Stimulated activated CD4-positive, alpha-beta T cell treated with anti-CD3 and anti-CD28 coated beads, Interleukin-4, amount 100 ng/mL, for 4 hours (primary cell): Measurements from ENCODE around the gene STAM.

Experiments used
- DNase-seq, 2 experiments: peaks; one replicate each; pipeline ENCODE4 v3.0.0-alpha.2; 2020

STAM gene

DNA sequence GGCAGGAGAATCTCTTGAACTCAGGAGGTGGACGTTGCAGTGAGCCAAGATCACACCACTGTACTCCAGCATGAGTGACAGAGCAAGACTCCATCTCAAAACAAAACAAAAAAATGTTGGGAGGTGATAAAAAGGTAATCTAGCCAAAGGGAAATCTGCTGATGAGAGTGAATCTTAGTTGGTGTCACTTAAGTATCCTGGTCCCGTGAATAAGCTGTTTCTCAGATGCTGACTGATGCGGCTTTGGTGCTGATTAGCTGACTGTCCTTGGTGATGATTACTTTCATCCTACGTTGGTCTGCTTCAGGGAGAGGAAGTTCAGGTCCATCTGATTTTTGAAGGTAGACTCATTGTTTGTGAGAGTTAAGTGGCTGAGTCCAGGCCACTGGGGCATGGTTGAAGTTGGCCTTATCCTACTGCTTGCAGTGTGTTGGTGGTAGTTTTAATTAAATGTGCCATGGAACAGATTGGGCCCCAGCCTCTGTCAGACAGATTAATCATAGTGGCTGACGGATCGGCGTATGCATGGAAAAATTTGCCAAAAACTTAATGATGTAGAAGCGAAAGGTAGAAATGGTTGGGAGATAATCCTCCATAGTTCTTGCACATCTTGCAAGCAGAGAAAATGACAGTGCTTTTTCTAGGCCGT is 90.6 kb downstream of the STAM start:
- no peak for DNase-seq

DNA sequence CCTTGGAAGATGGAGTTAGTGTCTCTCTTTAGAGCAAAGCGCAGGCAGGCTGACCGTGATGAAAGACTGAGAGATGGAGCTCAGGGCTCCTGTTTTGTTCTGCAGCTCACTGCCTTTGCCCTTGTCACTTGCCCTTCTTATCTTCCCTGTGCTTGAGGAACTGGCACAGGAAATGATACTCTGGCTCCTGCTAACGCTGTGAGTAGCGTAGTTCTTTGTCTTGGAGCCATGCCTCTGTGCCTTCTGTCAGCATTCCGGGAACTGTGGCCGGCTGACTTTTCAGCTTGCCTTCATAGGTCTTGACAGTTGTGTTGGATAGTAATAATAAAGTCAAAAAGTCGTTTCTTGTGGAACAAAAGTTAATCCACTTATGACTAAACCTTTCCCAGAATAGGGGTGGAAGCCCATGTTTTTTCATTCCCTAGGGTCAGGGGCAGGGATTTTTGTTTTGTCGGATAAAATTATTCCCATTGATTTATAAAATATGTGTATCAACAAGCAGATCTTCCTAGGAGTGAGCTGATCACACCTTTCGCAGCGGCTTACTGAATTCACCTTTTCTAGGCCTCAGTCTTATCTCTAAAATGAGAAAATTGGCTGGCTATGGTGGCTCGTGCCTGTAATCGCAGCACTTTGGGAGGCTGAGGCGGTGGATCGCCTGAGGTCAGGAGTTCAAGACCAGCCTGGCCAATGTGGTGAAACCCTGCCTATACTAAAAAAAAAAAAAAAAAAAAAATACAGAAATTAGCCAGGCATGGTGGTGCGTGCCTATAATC is 91.4 kb downstream of the STAM start:
- no peak for DNase-seq

DNA sequence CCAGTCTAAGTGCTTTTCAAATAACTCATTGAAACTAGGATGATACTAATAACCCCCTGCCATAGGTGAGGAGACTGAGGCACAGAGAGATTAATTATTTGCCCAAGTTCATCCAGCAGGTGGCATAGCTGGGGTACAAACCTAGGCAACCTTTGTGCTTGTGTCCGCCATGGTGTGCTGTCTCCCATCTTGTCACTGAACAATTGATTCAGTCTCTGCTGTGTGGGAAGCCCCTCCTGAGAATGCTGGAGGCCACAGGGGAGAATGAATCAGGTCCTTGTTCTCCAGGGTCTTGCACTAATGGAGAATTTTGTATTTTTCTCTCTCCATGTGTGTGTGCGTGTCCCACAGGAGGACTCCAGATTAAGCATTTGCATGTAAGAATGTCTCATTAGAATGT is 92.3 kb downstream of the STAM start:
- DNase-seq, result no peak

DNA sequence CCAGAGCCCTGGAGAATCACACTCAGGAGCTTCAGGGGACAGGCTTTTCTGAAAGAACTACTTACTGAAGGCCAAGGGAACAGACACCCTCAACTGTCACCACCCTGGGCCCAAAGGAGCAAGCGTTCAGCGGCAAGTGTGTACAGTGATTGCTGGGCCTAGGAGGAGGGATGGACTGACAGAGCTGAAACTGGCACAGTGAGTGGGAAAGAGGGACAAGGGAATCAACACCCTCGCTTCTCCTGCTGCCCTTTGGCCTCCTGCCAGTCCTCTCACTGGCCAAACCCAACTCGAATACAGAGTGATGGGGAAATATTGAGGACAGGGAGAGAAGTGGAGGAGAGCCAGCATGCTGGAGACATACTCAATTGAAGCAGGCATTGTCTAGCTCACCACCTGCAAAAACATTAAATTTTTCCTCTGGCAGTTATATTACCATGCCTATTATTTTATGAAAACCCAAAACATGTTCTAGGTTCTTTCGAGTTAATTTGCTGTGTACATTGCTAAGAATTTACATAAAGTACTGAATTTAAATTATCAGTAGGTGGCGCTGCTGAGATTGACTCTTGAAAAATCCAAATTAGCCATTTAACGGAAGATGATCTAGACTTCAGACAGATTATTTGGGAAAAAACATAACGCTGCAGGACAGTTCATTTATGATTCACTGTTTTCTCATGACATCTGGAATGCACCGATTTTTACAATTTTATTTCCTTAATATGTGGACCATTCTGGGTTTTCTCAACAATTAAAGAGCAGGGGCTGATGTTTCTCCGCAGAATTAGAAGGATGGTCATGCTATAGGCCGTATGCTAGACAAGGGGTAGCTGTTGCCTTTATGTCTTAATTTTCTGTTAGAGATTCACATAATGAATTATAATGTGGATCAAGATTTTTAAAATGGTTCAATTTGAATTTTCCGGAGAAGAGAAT is 93.3 kb downstream of the STAM start:
- no peak for DNase-seq

GRCh38 chr10:17740668-17741067 is 96.7 kb downstream of the STAM start:
- DNase-seq, result no peak

- peak; percentile 48 to 67 for DNase-seq
Observed at GRCh38 chr10:17742918-17743317, 99.0 kb downstream of the STAM start.

GRCh38 chr10:17743437-17743836 is 99.5 kb downstream of the STAM start:
- no peak for DNase-seq

GRCh38 chr10:17744341-17744861 is 100.5 kb downstream of the STAM start:
- DNase-seq, result no peak

- no peak for DNase-seq
Observed at GRCh38 chr10:17747883-17748550, 104.1 kb downstream of the STAM start.

- no peak for DNase-seq
Observed at GRCh38 chr10:17749890-17750289, 105.9 kb downstream of the STAM start.

DNA sequence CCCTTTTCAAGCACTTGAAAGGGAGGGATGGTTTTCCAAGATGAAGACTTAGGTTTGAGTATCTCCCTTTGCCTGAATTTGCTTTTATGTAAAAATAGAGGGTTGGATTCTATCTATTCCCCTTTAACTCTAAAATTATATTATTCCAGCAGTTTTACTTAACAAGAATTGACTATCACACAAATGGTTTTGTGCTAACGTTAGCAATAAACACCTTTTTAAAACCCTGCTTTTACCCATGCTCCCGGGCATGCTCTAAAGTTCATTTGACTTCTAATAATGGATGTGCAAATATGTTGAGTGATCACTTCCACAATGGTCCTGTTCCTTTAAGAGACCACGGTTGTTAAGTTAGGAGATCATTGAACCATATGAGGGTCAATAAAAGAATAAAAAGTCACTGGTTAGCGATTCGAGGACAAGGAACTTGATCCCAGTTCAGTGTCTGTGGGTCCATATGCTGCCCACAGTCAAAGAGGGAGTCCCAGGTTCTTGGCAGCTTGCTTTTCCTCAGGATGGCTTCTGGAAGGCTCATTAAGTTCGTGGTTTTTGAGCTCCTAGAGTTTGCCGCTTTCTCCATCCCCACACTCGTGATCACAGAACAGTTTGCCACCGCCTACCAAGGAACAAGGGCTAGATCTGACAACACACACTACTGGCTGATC is 108.0 kb downstream of the STAM start, which contains the start of gene TMEM236:
Gene TMEM236 (plus strand): TSS at position 421 of the 665 bp plus-strand sequence. CDS start 95 bp downstream, at position 516.
- no peak for DNase-seq

DNA sequence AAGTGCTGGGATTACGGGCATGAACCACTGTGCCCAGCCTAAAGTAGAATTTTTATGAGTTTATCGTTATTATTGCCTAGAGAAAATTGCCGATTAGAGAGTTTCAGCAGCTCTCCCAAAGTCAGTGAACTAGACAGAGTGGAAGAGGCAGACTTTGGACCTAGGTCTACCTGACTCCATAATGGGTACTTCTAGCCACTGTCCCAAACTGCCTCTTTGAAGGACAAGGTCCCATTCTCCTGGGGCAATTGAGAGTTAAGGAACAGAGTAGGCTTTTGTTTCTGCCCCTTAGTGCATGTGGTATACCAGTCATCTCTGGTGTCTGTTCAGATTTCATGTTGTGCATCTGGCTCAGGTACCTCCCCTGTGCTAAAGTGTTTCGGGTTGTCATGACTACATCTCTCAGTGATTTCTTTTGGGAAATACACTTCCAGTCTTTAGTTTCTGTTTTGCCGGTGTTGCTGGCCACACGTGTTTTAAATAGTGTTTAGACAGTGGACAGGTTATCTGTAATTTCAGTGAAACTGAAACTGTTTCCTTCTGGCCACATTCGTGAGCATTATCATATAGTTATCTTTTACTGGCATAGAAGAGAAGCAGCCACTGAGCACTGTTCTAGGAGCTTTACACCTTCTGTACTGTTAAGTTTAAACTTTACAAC is 112.7 kb downstream of the STAM start:
- DNase-seq, result no peak

GRCh38 chr10:17758200-17758599 is 114.2 kb downstream of the STAM start:
- no peak for DNase-seq

DNA sequence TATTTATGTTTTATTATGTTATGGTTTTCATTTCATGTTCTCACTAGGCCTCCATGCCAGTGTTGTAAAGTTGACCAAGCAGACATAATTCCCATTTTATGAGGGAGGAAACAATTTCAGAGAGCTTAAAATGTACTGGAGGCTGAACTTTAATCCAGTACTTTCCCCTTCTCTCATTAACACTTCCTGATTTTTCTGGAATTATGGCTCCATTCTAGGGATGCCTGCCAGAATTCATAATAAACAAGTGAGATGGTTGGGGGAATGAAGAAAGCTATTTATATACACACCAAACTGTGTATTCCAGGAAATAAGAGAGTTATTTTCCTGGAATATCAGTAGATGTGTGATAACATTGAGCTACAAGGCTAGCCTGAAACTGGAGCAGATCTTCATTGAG is 114.9 kb downstream of the STAM start:
- DNase-seq, result no peak

DNA sequence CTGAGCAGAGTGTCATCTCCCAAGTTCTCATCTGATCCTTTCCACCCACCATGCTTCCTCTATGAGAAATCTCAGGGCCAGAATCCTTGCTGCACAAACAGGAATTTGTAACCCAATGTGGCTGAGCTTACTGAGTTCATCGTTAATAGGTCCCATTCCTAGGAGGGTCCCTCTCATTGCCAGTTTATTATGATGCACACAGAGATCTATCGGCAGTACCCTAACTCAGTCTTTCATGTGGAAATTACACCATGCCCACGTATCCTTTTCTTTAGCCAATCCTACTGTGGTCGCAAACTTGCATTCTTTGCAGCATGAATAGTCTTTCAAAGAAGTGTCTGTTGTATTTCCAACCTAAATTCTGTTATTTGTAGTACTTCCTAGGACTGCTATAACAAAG is 120.2 kb downstream of the STAM start:
- DNase-seq, result no peak

GRCh38 chr10:17765602-17766001 is 121.7 kb downstream of the STAM start:
- DNase-seq, result no peak
